GM18517 (cell line): ENCODE data around the gene JTB.
A peak's percentile ranks its signal among the peaks of the same experiment; 100 is the strongest.
"Not testable (repeated sequence)": the region's sequence is repeated elsewhere in the genome, so short reads cannot be mapped to it uniquely, and the experiment has no call there.

Source experiments
- ATAC-seq: cut with Tn5 transposase; IDR thresholded peaks from one replicate; pipeline ENCODE4 v1.9.1; 2021; ENCODE audit warnings: mild to moderate bottlenecking, moderate library complexity; ENCODE audit not compliant: unreplicated experiment

JTB gene

DNA sequence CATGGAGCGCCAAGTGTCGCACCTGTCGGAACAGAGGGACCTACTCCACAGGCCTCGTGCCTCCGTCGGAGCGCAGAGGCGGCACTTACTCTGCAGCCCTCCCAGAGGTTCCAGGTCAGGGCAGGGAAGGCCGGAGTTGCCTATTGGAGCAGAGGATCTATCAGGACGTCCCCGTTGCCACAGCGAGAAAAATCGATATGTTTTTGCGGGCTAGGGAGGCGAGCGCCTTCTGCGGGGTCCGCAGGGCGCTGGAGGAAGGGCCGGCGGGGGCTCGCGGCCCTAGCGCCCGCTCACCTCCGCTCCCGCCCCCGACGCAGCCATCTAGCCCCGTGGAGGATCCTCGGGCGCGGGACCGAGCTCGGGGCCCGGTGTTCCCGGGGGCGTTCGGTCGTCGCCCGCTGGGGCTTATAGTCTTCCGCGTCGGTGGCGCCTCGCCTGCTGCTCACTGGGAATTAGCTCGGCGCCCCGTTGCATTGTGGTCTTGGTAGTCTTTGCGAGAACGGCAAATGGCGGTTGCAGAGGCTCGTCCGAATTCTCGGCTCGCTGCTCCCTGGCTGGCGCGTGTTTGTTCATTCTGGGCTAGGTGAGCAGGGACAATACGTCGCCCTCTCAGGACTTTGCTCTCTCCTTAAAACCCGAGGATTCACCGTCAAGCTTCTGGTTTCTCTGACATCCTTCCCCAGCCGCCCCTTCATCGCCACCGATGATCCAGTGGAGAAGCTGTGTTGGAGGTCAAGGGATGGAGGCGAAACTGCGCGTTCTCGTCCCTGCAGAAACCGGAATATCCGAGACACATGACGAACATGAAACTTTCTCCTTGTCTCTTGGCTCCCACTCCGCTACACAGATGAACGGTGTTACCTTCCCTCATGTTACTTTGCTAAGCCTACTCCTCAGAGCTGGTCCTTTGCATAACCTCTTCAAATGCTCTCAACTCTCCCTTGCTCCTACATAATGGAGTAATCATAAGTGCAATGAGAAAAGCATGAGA, at the start of gene JTB:
TSS of gene JTB (minus strand) at position 425 of the 991 bp plus-strand sequence. CDS start at position 3, 422 bp downstream.
- peak; percentile 64 for ATAC-seq

DNA sequence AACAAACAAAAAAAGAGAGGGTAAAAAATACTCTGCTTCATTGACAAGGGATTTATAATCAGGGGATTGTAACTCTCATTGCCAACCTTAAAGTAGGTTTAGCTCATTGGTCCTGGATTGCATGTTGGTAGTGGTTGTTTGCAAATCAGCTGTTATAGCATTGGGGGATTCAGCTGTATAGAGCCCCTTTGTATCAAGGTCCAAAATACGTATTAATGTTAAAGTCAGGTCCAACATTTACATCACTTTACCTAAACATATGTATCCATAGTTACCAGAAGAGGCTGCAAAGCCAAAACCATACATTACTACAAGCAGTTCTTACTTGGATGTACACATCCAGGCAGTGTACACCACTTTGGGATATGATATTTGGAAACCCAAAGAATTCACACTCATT, 42.5 kb upstream of the JTB start:
- ATAC-seq: no peak

DNA sequence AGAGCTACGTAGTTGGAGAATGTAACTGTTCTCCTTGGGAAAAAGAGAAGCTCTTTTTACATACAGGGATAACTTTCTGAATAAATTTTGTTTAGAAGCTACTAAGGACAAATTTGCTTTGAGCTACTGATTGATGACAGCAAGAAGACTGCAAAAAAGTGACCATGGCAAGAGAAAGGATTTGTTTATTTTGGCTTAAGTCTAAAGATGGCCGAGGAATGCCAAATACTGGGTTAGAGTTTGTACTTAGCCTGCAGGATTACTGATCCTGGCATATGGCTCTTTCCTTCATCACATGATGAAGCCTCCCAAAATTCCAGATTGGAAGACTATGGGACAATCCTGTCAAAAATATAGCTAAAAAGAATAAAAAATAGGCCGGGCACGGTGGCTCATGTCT, 41.8 kb upstream of the JTB start:
- no peak for ATAC-seq

DNA sequence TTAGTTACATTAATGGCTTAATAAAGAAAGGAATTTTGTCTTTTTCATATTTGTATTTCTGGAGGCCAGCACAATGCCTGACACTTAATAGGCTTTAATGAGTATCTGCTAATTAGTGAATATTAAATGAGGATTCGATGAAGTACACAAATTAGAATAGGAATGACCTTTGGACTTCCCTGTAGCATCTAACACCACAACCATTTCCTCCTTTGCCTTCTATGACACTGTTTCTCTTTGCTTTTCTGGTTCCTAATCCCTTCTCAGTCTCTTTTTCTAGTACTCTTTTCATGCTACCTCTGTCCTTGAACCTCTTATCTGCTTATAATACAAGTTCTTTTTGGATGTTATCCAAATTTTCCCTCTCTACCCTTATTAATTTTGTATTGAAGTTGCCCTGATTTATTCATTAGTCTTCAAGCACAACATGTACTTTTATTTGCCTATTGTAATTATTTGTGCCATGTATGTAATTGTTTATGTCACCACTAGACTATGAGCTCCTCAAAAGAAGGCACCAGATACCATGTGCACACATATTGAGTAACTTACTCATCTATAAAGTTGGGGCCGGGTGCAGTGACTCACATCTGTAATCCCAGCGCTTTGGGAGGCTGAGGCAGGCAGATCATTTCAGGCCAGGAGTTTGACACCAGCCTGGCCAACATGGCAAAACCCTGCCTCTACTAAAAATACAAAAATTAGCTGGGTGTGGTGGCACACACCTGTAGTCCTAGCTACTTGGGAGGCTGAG, 36.9 kb upstream of the JTB start:
- ATAC-seq: no peak

DNA sequence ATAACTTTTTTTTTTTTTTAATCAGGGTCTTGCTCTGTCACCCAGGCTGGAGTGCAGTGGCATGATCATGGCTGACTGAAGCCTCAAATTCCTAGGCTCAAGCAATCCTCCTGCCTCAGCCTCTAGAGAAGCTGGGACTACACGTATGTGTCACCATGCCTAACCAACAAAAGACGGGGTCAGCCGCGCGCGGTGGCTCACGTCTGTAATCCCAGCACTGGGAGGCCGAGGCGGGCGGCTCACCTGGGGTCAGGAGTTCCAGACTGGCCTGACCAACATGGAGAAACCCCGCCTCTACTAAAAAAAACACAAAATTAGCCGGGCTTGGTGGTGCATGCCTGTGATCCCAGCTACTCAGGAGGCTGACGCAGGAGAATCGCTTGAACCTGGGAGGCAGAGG, 35.1 kb upstream of the JTB start:
- ATAC-seq: not testable (repeated sequence)

DNA sequence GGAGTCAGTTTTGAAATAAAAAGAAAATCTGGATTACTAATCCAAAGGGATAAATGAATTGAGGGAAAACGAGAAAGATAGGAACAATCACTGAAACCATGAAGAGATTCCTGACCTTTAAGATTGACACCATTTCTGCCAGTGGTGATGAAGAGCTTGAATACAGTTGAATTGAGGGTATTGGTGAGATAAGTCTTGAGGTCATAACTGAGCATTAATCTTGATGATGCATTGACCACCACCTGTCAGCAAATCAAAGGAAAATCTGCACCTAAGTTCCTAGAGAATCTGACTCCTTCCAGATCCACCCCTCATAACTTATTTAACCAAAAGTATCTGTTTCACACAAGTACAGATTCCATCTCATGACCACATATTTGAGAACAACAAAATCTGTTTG, 34.7 kb upstream of the JTB start:
- ATAC-seq: no peak

DNA sequence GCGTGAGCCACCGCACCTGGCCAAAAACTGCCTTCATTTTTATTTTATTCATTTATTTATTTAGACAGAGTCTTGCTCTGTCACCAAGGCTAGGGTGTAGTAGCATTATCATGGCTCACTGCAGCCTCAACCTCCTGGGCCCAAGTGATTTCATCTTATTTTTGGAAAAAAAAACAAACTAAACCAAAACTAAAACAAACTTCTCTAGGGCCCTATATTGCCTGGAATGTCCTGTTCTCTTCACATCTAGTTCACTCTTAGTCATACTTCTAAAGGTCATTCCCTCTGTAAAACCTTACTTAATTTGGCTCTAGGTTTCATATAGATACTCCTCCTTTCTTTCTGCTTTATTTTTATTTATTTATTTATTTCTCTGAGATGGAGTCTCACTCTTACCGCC, 28.7 kb upstream of the JTB start:
- ATAC-seq: no peak

DNA sequence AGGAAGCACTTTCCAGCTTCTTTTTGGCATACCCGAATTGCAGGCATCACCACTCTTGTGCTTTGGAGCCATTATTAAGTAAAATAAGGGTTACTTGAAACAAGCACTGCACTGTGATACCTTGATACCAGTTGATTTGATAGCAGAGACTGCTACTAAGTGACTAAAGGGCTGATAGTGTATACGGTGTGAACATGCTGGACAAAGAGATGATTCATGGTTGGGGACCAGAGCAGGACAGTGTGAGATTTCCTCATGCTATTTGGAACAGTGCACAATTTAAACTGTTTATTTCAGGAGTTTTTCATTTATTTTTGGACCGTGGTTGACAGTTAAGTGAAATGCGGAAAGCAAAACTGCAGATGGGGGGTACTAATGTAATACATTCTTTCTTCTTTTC, 22.9 kb upstream of the JTB start:
- ATAC-seq: no peak

DNA sequence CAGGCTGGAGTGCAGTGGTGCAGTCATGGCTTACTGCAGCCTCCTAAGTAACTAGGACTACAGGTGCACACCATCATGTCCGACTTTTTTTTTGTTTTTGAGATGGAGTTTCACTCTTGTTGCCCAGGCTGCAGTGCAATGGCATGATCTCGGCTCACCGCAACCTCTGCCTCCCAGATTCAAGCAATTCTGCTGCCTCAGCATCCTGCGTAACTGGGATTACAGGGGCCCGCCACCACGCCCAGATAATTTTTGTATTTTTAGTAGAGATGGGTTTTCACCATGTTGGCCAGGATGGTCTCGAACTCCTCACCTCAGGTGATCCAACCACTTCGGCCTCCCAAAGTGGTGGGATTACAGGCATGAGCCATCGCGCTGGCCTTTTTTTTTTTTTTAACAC, 19.4 kb upstream of the JTB start:
- ATAC-seq: not testable (repeated sequence)

DNA sequence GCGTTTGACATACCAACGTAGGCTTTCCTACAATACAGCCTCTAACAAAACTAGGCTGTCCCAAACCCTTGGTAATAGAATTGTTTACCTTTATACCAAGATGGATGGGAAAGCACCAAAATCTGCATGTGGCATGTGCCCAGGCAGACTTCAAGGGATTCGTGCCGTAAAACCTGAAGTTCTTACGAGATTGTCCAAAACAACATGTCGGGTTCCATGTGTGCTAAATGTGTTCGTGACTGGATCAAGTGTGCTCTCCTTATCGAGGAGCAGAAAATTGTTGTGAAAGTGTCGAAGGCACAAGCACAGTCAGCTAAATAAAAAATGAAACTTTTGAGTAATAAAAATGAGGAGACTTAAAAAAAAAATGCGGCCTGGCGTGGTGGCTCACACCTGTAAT, 18.2 kb upstream of the JTB start:
- no peak for ATAC-seq

DNA sequence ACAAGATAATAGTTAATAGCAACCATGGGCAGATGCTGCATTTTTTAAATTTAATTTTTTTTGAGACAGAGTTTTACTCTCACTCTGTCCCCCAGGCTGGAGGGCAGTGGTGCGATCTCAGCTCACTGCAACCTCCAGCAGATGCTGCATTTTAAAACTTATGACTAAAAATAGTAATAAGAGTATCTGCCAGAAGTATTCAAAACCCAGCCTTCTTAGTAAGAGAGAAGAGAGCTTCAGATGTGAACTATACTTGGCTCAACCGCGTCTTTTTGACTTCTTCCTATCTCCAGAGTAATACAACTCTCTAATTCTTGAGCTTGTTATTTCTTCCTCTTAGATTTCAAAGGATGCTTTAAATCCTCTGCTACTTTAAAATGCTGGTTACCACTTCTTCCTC, 17.7 kb upstream of the JTB start:
- no peak for ATAC-seq

DNA sequence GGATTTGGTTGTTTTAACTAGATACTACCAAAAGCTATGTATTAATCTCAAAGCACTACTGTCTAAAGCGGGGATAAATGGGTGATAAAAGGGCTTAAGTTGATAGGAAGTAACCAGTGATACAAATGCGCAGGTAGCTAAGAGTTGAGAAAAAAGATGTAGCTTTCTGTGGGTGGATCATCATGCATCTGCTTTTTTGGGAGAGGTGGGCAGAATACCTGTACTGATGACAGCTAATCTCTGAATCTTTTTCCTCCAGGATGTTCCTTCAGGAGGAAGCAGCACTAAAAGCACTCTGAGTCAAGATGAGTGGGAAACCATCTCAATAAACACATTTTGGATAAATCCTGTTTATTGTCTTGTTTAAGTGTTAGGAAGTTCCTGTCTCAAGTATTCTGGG, 14.3 kb upstream of the JTB start:
- no peak for ATAC-seq

DNA sequence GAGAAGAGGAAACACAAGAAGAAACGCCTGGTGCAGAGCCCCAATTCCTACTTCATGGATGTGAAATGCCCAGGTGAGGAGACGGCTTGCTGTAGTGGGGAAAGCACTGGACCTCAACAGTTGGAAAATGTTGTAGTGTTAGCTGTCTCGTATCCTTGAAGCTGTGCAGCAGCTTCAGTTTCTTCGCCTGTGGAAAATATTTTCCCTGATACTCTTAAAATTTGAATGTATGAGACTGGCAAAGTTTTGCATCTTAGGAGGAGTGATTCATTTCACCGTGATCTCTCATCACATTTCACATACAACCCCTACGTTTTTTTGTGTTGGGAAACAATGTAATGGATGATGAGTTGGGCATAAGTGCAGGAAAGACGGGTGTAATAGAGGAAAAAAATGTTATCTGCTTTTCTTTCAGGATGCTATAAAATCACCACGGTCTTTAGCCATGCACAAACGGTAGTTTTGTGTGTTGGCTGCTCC, 13.7 kb upstream of the JTB start:
- no peak for ATAC-seq

DNA sequence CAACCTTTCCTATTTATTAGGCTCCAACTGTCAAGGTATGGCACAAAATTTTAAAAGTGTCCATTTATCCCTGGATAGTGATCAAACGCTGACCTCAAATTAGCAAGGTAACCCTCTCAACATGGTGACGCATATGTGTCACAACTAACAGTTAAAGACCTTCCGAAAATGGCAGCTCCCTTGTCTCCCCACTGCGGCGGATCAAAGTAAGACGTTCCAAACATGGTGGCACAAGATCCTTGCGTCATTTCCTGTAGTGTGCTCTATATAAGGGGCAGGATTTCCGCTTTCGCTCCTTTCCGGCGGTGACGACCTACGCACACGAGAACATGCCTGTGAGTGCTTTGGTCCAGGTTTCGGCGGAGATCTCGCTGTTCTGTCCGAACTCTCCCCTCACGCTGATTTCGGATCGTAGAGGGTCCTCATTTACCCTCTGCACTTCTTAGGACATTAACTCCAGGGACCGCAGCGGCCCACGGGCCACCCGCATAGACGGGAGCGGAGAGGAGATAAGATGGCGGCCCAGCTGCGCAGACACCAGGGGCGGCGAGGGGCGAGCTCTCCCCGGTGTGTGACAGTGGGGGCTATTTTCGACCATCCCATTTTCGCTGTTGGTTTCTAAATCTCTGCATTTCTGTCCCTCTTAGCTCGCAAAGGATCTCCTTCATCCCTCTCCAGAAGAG, 13.1 kb upstream of the JTB start, which contains the start of gene RPS27:
TSS of gene RPS27 (plus strand) at position 295 of the 683 bp plus-strand sequence. CDS start at position 330, 35 bp downstream.
- ATAC-seq: peak; percentile 83

DNA sequence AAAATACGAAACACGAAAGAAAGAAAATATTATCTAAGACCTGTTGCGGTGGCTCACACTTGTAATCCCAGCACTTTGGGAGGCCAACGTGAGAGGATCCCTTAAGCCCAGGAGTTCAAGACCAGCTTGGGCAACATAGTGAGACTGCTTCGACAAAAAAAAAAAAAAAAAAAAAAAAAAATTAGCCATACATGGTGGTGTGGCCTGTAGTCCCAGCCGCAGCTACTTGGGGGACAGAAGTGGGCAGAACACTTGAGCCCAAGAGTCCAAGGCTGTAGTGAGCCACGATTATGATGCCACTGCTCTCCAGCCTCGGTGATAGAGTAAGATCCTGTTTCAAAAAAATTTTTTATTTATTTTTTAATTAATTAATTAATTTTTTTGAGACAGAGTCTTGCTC, 10.1 kb upstream of the JTB start:
- ATAC-seq: no peak

DNA sequence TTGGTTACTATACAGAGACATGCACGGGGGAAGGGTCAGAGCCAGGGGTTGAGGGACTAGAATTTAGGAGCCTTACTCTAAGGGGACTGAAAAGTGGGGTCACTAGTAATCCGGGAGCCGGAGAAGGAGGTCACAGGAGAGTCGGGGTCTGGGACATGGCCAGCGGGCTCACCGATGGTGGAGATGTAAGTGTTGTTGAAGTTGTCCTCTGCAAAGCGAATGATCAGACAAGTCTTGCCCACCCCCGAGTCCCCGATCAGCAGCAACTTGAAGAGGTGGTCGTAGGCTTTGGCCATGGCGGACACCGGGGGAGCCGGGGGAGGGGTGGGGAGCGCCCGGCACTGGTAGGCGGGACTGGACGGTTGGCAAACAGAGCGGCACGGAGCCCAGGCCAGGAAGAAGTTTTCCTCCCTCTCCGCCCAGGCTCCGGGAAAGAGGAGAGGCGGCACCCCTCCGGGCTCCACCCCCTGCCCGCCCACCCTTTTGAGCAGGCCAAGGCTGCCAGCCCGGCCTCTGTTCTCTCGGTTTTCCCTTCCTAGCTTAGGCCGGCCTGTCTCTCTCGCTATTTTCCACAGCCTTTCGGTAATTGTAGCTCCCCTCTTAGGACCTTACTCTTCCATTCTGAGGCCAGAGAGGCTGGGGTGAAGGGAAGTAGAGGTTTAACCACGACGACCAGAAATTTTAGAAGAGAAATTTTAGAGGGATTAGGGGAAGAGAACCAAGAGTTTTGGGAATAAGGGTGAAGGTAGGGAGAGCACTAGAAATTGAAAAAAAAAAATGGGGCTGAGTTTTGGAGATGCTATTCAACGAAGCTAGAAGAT, 8.7 kb upstream of the JTB start, which contains the start of gene RAB13:
TSS of gene RAB13 (minus strand) at position 399 of the 821 bp plus-strand sequence. CDS start at position 296, 103 bp downstream.
- no peak for ATAC-seq

DNA sequence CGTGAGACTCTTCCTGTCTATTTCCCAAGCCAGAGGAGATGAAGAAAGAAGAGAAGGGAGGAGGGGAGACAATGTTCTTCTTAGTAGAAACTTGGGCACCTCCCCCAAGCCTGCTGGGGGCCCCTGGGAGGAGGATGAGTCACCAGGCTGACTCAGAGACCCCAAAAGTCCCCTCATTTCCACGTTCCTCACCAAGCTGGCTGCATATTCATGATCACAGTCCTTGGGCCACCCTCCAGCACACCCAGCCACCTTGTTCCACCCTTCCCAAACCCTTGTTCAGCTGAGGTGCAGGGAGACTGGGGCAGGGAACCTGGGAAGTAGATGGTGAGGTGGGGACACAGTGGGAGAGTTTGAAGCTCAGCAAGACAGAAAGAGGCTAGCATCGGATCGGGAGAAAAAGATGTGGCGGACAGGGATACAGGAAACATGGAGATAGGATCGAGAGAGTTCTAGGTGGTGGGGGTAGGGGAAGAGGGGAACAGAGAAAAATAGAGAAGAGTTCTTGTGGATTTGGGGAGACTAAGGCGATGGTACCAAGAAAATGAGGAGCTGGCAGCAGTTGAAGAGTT, 8.0 kb upstream of the JTB start:
- ATAC-seq: no peak

DNA sequence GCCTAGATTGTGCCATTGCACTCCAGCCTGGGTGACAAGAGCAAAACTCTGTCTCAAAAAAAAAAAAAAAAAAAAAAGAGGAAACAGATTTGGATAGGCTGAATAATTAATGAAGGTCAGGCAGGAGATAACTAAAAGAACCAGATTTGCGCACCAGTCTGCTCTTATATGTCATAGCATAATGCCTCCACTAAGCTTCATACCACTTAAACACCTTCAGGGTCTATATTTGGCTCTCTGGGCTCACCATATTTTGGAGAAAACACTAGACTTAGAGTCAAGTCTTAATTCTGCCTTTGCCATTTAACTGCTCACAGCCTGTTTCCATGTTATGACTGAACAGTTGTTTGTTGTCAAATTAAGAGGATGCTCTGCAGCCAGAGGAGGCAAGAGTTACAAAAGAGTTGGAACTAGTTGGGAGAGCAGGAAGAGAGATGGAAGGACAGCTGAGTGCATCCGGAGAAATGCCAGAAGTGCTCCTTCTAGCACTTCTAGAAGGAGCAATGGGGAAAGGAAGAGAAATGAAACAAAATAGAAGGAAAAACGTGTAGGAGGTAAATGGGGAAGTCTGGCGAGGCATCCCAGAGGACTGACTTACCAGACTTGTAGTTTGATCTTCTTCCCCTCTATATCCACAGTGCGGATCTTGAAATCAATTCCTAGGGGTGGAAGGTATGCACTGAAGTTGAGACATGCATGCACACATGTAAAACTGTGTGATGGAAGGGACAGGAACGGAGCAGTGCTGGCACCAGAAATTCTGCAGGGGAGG, 6.8 kb upstream of the JTB start:
- ATAC-seq: no peak

DNA sequence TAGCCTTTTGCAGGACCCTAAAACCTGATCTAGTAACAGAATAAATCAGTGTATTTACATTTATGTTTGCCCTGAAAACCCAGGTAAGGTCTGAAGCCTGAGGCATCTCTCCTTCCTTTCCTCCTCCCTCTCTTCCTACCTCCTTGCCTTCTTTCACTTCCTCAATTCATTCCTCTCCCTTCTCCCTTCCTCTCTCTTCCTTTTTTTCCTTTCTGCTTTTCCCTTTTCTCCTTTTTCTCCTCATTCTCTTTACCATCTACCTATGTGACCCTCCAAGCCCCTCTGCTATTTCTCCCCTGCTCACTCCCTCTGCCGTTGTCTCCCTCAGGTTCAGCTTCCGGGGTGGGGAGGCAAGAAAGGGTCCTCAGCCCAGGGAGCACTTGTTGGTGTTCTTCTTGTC, 4.3 kb upstream of the JTB start:
- ATAC-seq: not testable (repeated sequence)
